GM23338 (cell line): ENCODE measurements around the gene COL18A1. TPM values are rescaled to one million over a fixed set of nuclear protein-coding genes. Genes with fewer than 3 reads are reported as not detected.

Experiments
- ATAC-seq: fragments of 200-7000 bp; cut with Tn5 transposase; 3 replicates; pipeline ENCODE4 v1.9.1; 2020
- DNase-seq: peaks from one replicate; pipeline ENCODE4 v3.0.0-alpha.2; 2015; ENCODE audit warnings: low spot score
- H2AFZ ChIP-seq: fragments of 200-600 bp; sonication (generic); 2 replicates; pipeline ENCODE4 v1.8.0; 2016; ENCODE audit warnings: antibody characterized with exemption, mild to moderate bottlenecking, moderate library complexity
- H3F3A ChIP-seq: fragments of 200-600 bp; sonication (generic); replicated peaks from 2 replicates; pipeline ENCODE4 v1.8.0; 2017; ENCODE audit warnings: antibody characterized with exemption, mixed run types, low read depth
- H3K27ac ChIP-seq: fragments of 200-600 bp; sonication (generic); 2 replicates; pipeline ENCODE4 v1.6.1; 2016; ENCODE audit warnings: low read depth
- H3K27me3 ChIP-seq: fragments of 200-600 bp; sonication (generic); 2 replicates; pipeline ENCODE4 v1.8.0; 2016; ENCODE audit warnings: mild to moderate bottlenecking, mixed run types, moderate library complexity; ENCODE audit not compliant: insufficient read depth
- H3K36me3 ChIP-seq: fragments of 200-600 bp; sonication (generic); 2 replicates; pipeline ENCODE4 v1.8.0; 2016; ENCODE audit warnings: mild to moderate bottlenecking; ENCODE audit not compliant: insufficient read depth
- H3K4me1 ChIP-seq: fragments of 200-600 bp; sonication (generic); 2 replicates; pipeline ENCODE4 v1.8.0; 2016; ENCODE audit warnings: mild to moderate bottlenecking, moderate library complexity; ENCODE audit not compliant: insufficient read depth
- H3K4me2 ChIP-seq: fragments of 200-600 bp; sonication (generic); 2 replicates; pipeline ENCODE4 v1.7.1; 2017; ENCODE audit warnings: mixed run types
- H3K4me3 ChIP-seq: fragments of 200-600 bp; sonication (generic); 2 replicates; pipeline ENCODE4 v1.6.1; 2016; ENCODE audit warnings: mixed run types
- H3K79me2 ChIP-seq: fragments of 200-600 bp; sonication (generic); replicated peaks from 2 replicates; pipeline ENCODE4 v1.8.0; 2017; ENCODE audit warnings: mild to moderate bottlenecking; ENCODE audit not compliant: insufficient read depth
- H3K9me2 ChIP-seq: fragments of 200-600 bp; sonication (generic); 2 replicates; pipeline ENCODE4 v1.8.0; 2017; ENCODE audit not compliant: insufficient read depth
- H4K20me1 ChIP-seq: fragments of 200-600 bp; sonication (generic); replicated peaks from 2 replicates; pipeline ENCODE4 v1.8.0; 2017; ENCODE audit warnings: mild to moderate bottlenecking; ENCODE audit not compliant: insufficient read depth
- H3K27ac Mint-ChIP-seq: 2 replicates; pipeline ENCODE4 v1.8.0; 2020; ENCODE audit warnings: inconsistent platforms, mild to moderate bottlenecking, moderate library complexity, mixed read lengths
- H3K27me3 Mint-ChIP-seq: 3 replicates; pipeline ENCODE4 v1.8.0; 2022; ENCODE audit warnings: low read depth, mild to moderate bottlenecking, moderate library complexity, mixed read lengths, inconsistent platforms; ENCODE audit not compliant: insufficient read depth, poor library complexity
- H3K36me3 Mint-ChIP-seq: 3 replicates; pipeline ENCODE4 v1.8.0; 2021; ENCODE audit warnings: low read depth, mild to moderate bottlenecking, inconsistent platforms, moderate library complexity, mixed read lengths
- H3K4me1 Mint-ChIP-seq: 3 replicates; pipeline ENCODE4 v1.8.0; 2020; ENCODE audit warnings: mild to moderate bottlenecking, inconsistent platforms, mixed read lengths
- H3K4me3 Mint-ChIP-seq: 3 replicates; pipeline ENCODE4 v1.8.0; 2021; ENCODE audit warnings: moderate library complexity, mild to moderate bottlenecking, inconsistent platforms, mixed read lengths
- H3K9me3 Mint-ChIP-seq: 3 replicates; pipeline ENCODE4 v1.8.0; 2020; ENCODE audit warnings: moderate library complexity, mild to moderate bottlenecking, inconsistent platforms, mixed read lengths
- ETS1 ChIP-seq: IDR thresholded peaks from 2 replicates; pipeline ENCODE4 v1.6.1; 2016; ENCODE audit warnings: antibody characterized with exemption
- EZH2phosphoT487 ChIP-seq: fragments of 200-600 bp; sonication (generic); IDR thresholded peaks from one replicate; pipeline ENCODE4 v1.8.1; 2018; ENCODE audit warnings: antibody characterized with exemption; ENCODE audit not compliant: unreplicated experiment
- JUNB ChIP-seq: IDR thresholded peaks from one replicate; pipeline ENCODE4 v1.6.1; 2016; ENCODE audit warnings: antibody characterized with exemption; ENCODE audit not compliant: unreplicated experiment
- NANOG ChIP-seq: IDR thresholded peaks from 2 replicates; pipeline ENCODE4 v1.6.1; 2016; ENCODE audit warnings: antibody characterized with exemption, borderline replicate concordance
- STAT1 ChIP-seq: IDR thresholded peaks from one replicate; pipeline ENCODE4 v1.6.1; 2016; ENCODE audit warnings: antibody characterized with exemption; ENCODE audit not compliant: unreplicated experiment
- ZNF114 ChIP-seq: fragments of 250-450 bp; sonication (Bioruptor Pico); IDR thresholded peaks from 2 replicates; pipeline ENCODE4 v1.5.0; 2020; ENCODE audit warnings: mild to moderate bottlenecking, moderate library complexity
- polyA plus RNA-seq: library from polyadenylated mRNA; unstranded; fragments of >200 nt; fragmentation: Nextera tagmentation; extraction: Ambion mirVana; gene quantifications from 2 replicates; pipeline ENCODE4 v1.2.1, GENCODE V29; 2016
- total RNA-seq: library from RNA; depleted of rRNA; stranded (reverse); fragments of >200 nt; shearing (Covaris generic); gene quantifications from 2 replicates; pipeline ENCODE4 v1.2.3, GENCODE V29; 2014
- TF ChIP-seq, protein P1 (sequence below): IDR thresholded peaks from one replicate; pipeline ENCODE4 v1.6.1; 2018; ENCODE audit warnings: antibody characterized with exemption; ENCODE audit not compliant: unreplicated experiment
- TF ChIP-seq, protein P2 (sequence below): fragments of 250-450 bp; sonication (Bioruptor Pico); IDR thresholded peaks from 2 replicates; pipeline ENCODE4 v1.5.0; 2020; ENCODE audit warnings: mild to moderate bottlenecking, moderate library complexity

Gene COL18A1
- total and polyA plus RNA-seq, 2 experiments from 2014 or later = 38.4 to 430 TPM

GRCh38 chr21:45438391-45439145, 33.6 kb downstream of the COL18A1 start:
- Mint-ChIP-seq H3K4me1 (peaks cover 27% of the 10 kb centered on the region), H3K4me3 (no peak overlapping the region), H3K36me3 (peaks cover 20% of the 10 kb centered on the region), H3K27ac (no peak overlapping the region), H3K9me3 (no peaks in the 10 kb centered on the region; the same call in 2 of the 3 replicates), H3K27me3 (peaks cover 11% of the 10 kb centered on the region)
- Histone ChIP-seq H3K4me1 (peaks cover 5% of the 10 kb centered on the region; the same call in 1 of the 2 replicates), H3K4me3 (no peak overlapping the region), H3F3A (0 out of 2 replicates have a peak, but pooled peaks cover 10% of the 10 kb centered on the region), H3K27ac (no peak overlapping the region), H2AFZ (no peak overlapping the region), H4K20me1 (peaks cover 13% of the 10 kb centered on the region; the same call in 1 of the 2 replicates), H3K9me2 (no peaks in the 10 kb centered on the region), H3K36me3 (no peaks in the 10 kb centered on the region), H3K79me2 (peaks cover 68% of the 10 kb centered on the region), H3K4me2 (no peak overlapping the region), H3K27me3 (no peaks in the 10 kb centered on the region)
- ATAC-seq (peak; percentile 5), DNase-seq (no peak)
- TF ChIP-seq NANOG = no peak
- no peak for TF ChIP-seq JUNB
- no peak for TF ChIP-seq STAT1
- TF ChIP-seq, protein P1, sequence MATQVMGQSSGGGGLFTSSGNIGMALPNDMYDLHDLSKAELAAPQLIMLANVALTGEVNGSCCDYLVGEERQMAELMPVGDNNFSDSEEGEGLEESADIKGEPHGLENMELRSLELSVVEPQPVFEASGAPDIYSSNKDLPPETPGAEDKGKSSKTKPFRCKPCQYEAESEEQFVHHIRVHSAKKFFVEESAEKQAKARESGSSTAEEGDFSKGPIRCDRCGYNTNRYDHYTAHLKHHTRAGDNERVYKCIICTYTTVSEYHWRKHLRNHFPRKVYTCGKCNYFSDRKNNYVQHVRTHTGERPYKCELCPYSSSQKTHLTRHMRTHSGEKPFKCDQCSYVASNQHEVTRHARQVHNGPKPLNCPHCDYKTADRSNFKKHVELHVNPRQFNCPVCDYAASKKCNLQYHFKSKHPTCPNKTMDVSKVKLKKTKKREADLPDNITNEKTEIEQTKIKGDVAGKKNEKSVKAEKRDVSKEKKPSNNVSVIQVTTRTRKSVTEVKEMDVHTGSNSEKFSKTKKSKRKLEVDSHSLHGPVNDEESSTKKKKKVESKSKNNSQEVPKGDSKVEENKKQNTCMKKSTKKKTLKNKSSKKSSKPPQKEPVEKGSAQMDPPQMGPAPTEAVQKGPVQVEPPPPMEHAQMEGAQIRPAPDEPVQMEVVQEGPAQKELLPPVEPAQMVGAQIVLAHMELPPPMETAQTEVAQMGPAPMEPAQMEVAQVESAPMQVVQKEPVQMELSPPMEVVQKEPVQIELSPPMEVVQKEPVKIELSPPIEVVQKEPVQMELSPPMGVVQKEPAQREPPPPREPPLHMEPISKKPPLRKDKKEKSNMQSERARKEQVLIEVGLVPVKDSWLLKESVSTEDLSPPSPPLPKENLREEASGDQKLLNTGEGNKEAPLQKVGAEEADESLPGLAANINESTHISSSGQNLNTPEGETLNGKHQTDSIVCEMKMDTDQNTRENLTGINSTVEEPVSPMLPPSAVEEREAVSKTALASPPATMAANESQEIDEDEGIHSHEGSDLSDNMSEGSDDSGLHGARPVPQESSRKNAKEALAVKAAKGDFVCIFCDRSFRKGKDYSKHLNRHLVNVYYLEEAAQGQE = no peak
- no peak for TF ChIP-seq EZH2phosphoT487
- TF ChIP-seq ETS1 = no peak
- TF ChIP-seq ZNF114 (CRISPR knock-in tag) = no peak
- TF ChIP-seq, protein P2, sequence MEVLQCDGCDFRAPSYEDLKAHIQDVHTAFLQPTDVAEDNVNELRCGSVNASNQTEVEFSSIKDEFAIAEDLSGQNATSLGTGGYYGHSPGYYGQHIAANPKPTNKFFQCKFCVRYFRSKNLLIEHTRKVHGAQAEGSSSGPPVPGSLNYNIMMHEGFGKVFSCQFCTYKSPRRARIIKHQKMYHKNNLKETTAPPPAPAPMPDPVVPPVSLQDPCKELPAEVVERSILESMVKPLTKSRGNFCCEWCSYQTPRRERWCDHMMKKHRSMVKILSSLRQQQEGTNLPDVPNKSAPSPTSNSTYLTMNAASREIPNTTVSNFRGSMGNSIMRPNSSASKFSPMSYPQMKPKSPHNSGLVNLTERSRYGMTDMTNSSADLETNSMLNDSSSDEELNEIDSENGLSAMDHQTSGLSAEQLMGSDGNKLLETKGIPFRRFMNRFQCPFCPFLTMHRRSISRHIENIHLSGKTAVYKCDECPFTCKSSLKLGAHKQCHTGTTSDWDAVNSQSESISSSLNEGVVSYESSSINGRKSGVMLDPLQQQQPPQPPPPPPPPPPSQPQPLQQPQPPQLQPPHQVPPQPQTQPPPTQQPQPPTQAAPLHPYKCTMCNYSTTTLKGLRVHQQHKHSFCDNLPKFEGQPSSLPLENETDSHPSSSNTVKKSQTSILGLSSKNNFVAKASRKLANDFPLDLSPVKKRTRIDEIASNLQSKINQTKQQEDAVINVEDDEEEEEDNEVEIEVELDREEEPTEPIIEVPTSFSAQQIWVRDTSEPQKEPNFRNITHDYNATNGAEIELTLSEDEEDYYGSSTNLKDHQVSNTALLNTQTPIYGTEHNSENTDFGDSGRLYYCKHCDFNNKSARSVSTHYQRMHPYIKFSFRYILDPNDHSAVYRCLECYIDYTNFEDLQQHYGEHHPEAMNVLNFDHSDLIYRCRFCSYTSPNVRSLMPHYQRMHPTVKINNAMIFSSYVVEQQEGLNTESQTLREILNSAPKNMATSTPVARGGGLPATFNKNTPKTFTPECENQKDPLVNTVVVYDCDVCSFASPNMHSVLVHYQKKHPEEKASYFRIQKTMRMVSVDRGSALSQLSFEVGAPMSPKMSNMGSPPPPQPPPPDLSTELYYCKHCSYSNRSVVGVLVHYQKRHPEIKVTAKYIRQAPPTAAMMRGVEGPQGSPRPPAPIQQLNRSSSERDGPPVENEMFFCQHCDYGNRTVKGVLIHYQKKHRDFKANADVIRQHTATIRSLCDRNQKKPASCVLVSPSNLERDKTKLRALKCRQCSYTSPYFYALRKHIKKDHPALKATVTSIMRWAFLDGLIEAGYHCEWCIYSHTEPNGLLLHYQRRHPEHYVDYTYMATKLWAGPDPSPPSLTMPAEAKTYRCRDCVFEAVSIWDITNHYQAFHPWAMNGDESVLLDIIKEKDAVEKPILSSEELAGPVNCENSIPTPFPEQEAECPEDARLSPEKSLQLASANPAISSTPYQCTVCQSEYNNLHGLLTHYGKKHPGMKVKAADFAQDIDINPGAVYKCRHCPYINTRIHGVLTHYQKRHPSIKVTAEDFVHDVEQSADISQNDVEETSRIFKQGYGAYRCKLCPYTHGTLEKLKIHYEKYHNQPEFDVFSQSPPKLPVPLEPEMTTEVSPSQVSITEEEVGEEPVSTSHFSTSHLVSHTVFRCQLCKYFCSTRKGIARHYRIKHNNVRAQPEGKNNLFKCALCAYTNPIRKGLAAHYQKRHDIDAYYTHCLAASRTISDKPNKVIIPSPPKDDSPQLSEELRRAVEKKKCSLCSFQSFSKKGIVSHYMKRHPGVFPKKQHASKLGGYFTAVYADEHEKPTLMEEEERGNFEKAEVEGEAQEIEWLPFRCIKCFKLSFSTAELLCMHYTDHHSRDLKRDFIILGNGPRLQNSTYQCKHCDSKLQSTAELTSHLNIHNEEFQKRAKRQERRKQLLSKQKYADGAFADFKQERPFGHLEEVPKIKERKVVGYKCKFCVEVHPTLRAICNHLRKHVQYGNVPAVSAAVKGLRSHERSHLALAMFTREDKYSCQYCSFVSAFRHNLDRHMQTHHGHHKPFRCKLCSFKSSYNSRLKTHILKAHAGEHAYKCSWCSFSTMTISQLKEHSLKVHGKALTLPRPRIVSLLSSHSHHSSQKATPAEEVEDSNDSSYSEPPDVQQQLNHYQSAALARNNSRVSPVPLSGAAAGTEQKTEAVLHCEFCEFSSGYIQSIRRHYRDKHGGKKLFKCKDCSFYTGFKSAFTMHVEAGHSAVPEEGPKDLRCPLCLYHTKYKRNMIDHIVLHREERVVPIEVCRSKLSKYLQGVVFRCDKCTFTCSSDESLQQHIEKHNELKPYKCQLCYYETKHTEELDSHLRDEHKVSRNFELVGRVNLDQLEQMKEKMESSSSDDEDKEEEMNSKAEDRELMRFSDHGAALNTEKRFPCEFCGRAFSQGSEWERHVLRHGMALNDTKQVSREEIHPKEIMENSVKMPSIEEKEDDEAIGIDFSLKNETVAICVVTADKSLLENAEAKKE (CRISPR knock-in tag) = no peak
